Measurements from ENCODE around the gene CA7.

GRCh38 chr16:66798161-66798560 is 46.1 kb upstream of the CA7 start:
- TF ChIP-seq CTCF (IDR thresholded peaks at IDR 0.05) (no peak), POLR2A (IDR thresholded peaks at IDR 0.05) (no peak)
